ENCODE data around the gene S100A4.

GRCh38 chr1:153509036-153509435 is 36.6 kb downstream of the S100A4 start:
- no peak for TF ChIP-seq CTCF (IDR thresholded peaks at IDR 0.05 in 2 of 3, conservative IDR thresholded peaks at IDR 0.05 in 1 of 3; ENCODE audit: borderline replicate concordance in 1 of 3, insufficient read depth in 1 of 3, low read depth in 2 of 3, low read length in 2 of 3)
- TF ChIP-seq REST (IDR thresholded peaks at IDR 0.05; ENCODE audit: low read depth), result no peak
- TF ChIP-seq SP1 (IDR thresholded peaks at IDR 0.05; ENCODE audit: low read depth), result no peak
- TF ChIP-seq ATF3 (IDR thresholded peaks at IDR 0.05), result no peak
- no peak for TF ChIP-seq POLR2A (IDR thresholded peaks at IDR 0.05; ENCODE audit: borderline replicate concordance, extremely low read depth, insufficient read depth, insufficient read length)
- no peak for TF ChIP-seq CEBPB (IDR thresholded peaks at IDR 0.05; ENCODE audit: low read depth)
- TF ChIP-seq EZH2phosphoT487 (IDR thresholded peaks at IDR 0.05; ENCODE audit: borderline replicate concordance), result no peak
- TF ChIP-seq POLR2AphosphoS5 (IDR thresholded peaks at IDR 0.05; ENCODE audit: low read depth, low read length), result no peak
